Neural progenitor cell (in vitro differentiated cells): ENCODE data around the gene MPP7.

Source experiments
- EZH2 ChIP-seq: fragments of 200-600 bp; sonication (generic); IDR thresholded peaks from 2 replicates; pipeline ENCODE4 v1.6.1; 2017; ENCODE audit warnings: antibody characterized with exemption, mild to moderate bottlenecking, moderate library complexity
- EZH2phosphoT487 ChIP-seq: fragments of 200-600 bp; sonication (generic); IDR thresholded peaks from 2 replicates; pipeline ENCODE4 v1.6.1; 2017; ENCODE audit warnings: antibody characterized with exemption
- TF ChIP-seq, protein P1 (sequence below): fragments of 200-600 bp; sonication (generic); IDR thresholded peaks from 2 replicates; pipeline ENCODE4 v1.5.1; 2017; ENCODE audit warnings: antibody characterized with exemption, mild to moderate bottlenecking

DNA sequence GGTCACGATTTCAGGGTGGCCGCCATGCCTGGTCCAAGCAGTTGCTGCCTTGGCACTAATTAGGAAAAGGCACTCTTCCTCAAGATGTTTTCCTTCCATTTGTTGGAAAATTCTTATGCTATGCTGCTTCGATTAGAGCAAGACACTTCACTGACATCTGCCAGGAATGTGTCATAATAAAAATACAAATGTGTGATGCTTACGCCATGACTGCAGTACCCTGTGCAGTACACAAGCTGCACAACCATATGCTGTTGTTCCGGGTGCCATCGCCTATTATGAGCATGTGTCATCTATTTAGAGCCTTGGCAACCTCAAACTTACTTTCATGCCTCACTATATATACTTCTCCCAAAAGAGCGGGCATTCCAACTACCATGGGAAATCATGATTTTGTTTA lies 14.9 kb upstream of the MPP7 start:
- TF ChIP-seq, protein P1, sequence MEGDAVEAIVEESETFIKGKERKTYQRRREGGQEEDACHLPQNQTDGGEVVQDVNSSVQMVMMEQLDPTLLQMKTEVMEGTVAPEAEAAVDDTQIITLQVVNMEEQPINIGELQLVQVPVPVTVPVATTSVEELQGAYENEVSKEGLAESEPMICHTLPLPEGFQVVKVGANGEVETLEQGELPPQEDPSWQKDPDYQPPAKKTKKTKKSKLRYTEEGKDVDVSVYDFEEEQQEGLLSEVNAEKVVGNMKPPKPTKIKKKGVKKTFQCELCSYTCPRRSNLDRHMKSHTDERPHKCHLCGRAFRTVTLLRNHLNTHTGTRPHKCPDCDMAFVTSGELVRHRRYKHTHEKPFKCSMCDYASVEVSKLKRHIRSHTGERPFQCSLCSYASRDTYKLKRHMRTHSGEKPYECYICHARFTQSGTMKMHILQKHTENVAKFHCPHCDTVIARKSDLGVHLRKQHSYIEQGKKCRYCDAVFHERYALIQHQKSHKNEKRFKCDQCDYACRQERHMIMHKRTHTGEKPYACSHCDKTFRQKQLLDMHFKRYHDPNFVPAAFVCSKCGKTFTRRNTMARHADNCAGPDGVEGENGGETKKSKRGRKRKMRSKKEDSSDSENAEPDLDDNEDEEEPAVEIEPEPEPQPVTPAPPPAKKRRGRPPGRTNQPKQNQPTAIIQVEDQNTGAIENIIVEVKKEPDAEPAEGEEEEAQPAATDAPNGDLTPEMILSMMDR = no peak
- TF ChIP-seq EZH2phosphoT487 (no peak), EZH2 (no peak)
